NOMO-1 treated with DMSO at 0.1 percent for 48 hours (cell line): ENCODE measurements around the gene KIAA1958.

ENCODE experiments used
- DNase-seq: peaks from one replicate; lab custom pipeline; 2025; ENCODE audit not compliant: unreplicated experiment; lab: John Stamatoyannopoulos, UW

KIAA1958 gene, protein sequence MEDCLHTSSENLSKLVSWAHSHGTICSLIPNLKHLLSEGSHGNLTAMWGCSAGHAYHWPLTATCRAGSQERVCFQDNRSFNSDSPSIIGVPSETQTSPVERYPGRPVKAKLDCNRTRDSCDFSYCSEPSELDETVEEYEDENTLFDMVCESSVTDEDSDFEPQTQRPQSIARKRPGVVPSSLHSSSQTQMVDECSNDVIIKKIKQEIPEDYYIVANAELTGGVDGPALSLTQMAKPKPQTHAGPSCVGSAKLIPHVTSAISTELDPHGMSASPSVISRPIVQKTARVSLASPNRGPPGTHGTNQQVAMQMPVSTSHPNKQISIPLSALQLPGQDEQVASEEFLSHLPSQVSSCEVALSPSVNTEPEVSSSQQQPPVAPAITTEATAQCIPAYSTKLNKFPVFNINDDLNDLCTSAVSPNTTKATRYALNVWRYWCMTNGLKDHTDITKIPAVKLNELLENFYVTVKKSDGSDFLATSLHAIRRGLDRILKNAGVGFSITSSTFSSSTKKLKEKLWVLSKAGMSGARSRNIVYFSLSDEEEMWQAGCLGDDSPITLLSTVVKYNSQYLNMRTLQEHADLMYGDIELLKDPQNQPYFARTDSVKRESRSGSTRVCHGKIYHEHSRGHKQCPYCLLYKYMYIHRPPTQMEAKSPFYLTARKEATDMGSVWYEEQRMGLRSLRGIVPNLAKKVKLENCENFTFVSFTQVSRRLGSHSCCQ

DNA sequence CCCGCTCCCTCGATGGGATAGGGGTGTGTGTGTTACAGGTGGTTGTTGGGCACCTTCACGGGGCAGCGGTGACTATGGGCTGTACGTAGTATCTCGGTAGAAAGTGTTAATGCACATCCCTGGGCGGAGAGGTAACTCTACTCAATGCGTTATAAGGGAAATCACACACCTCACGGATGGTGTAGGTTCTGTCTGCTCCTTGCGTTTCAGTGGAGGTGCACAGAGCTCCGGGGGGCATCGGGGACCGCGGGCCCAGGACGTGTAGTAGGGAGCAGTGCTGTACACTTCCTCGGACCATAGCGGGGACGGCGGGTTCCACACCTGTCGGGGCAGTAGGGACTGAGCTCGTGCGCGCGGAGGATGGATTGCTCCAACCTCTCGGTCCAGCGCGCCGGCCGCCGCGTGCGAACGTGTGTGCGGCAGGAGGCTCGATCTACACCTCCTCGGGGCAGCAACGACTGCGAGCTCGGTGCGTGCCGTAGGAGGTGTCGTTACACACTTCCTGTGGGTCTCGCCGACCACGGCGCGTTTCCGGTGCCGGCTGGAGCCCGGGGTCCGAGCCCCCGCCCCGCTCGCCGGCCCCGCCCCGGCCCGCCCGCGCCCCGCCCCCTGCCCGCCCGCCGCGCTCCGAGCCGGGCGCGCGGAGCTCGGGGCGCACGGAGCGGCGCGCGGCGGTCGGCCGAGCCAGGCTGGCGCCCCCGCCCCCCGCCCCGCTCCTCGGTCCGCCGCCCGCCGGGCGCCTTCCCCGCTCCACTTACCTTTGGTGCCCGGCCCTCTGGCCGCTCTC is at the start of gene KIAA1958:
Gene KIAA1958 (plus strand): TSS at position 607 of the 787 bp plus-strand sequence. CDS start 87,254 bp downstream, outside the sequence.
- DNase-seq: peak; percentile 75

DNA sequence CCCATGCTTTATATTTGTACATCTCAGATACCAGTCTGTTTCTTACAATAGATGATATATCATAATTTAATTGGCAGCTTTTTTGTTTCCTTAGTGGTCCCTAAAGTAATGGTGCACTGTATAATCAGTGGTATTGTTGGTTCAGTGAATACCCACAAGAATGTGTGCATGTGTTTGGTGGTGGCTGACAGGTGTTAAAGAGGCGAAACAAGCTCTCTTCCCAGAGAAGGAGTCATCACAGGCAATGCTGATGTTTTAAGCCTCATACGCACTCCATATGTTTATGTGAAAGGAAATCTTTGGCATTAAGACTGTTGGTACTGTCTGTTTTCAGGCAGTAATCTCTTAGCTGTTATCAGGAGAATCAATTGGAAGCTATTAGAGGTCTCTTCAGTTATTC is 49.2 kb upstream of the KIAA1958 start:
- DNase-seq: no peak

DNA sequence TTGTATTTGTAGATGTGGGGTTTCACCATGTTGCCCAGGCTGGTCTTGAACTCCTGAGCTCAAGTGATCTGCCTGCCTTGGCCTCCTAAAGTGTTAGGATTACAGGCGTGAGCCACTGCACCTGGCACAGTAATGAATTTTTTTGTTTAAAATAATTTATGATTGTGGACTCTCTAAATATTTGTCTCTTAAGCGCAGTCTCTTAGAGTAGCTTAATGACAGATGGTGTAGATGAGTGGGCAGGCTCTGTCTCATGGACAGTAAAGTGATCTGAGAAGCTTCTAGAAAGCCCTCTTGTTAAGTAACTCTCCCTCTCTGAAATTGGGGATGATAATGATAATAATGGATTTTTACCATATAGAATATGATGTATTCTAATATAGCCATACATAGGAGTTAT is 47.5 kb upstream of the KIAA1958 start:
- DNase-seq: no peak

DNA sequence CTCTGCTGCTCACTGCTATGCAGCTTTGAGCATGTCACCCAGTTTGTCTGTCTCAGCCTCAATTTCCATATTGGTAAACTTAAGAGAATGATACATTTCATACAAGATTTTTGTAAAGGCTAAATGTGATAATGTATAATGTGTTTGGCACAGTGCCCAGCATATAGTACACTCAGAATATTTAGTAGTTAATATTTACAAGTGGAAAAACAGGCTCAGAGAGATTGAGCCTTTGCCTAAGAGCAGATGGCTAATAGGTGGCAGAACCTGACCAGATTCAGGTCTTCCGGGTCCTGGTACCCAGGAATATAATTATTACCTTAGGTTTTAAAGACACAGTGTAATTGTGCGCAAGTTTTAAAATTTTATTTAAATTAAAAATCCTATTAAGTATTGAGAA is 46.8 kb upstream of the KIAA1958 start:
- no peak for DNase-seq

DNA sequence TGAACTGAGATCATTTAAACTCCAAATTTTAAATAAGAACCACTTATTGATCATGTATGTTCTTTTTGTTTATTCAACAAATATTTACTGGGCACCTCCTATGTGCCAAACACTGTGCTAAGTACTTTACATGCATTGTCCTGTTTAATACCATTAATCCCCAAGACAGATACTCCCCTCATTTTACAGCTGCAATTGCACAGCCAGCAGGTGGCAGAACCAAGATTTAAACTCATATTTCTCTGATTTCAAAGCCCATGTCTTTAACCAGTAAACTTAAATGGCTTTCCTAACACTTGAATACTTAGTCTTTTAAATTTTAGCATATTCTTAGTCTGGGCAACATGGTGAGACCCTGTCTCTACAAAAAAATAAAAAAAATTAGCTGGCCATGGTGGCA is 43.4 kb upstream of the KIAA1958 start:
- DNase-seq: peak; percentile 29

DNA sequence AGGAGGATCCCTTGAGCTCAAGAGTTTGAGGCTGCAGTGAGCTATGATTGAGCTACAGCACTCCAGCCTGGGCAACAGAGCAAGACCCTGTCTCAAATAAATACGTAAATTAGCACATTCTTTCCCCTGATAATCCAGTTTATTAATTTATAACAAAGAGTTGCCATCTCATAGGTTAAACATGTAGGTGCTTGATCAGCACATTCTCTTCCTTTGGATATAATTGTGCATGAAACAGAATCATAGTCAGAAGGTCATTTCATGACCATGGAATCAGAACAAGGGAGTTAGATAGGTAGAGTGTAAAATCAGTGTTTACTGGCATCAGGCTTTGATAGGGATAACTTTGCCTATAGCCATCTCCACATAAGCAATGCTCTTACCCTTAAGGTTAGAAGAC is 43.0 kb upstream of the KIAA1958 start:
- DNase-seq: no peak

DNA sequence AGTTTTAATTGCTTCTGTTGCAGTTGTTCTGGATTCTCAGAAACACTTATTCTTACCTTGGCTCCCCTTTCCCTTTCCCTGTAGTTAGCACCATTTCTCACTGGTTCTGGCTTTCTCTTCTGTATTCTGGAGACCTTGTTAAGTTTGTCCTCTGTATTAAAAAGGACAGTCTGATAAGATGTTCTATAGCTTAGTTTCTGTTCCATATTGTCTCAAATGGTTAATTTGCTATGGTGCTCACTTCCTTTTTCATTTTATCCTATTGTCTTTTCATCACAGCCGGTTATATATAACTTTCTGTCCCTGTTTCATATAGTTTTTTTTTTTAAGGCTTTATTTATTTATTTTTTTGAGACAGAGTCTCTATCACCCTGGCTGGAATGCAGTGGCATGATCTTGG is 41.4 kb upstream of the KIAA1958 start:
- peak; percentile 57 for DNase-seq

DNA sequence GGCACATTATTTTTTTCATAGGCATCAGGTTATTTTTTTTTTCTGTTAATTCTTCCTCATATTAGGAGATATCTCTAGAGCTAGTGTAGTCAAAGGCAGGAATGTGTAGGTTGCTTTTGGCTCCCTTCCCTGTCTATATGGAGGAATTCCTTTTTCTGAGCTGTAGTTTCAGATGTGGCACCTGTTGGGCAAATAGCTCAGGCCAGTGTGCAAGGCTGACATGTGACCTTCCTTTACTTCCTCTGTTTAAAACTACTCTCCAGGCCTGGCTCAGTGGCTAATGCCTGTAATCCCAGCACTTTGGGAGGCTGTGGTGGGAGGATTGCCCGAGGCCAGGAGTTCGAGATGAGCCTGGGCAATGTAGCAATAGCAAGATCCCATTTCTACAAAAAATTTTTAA is 40.5 kb upstream of the KIAA1958 start:
- DNase-seq: peak; percentile 7

DNA sequence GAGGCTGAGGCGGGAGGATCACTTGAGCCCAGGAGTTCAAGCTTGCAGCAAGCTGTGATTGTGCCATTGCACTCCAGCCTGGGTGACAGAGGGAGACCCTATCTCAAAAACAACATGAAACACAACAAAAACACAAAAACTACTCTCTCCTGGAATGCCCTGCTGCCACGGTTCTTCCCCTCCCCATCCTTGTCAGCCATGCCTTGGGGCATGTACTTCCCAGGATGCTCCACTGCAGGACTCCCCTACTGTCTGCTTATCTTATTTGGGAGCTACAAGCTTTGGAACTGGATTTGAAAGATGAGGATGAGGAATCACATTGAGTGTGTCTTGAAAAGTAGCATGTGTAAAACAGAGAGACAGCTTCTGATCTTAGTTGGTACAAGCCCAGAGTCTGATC is 40.1 kb upstream of the KIAA1958 start:
- DNase-seq: no peak

DNA sequence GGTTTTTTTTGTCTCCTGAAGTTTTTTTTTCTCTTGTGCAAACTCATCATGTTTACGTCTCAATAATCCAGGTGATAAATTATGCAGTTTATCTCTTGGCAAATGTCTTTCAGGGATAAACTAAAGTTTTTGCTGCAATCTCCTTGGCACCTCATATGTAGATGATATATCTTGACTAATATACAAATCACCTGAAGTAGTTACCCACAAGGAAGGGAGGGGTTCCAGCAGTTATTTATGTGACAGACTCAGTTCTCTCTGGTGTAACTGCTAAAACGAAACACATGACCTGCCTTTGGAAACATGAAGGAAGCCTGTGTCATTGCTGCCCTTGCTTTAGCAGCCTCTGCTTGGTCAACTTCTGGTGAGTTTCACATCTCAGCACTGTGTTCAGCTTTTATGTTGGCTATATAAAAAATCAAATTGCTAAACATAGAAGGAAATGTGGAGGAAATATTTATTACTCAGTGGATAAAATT is 39.3 kb upstream of the KIAA1958 start:
- DNase-seq: peak; percentile 80

DNA sequence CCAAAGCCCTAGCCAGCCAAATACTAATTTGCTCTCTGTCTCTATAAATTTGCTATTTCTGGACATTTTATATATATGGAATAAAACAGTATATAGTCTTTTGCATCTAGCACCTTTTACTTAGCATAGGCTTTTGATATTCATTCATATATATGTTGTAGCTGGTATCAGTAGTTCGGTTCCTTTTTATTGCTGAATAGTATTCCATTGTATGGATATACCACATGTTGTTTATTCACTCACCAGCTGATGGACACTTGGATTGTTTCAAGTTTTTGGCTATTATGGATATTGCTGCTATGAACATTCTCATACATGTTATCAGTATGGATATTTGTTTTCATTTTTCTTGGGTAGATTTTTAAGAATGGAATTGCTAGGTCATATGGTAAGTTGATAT is 23.8 kb upstream of the KIAA1958 start:
- DNase-seq: no peak

DNA sequence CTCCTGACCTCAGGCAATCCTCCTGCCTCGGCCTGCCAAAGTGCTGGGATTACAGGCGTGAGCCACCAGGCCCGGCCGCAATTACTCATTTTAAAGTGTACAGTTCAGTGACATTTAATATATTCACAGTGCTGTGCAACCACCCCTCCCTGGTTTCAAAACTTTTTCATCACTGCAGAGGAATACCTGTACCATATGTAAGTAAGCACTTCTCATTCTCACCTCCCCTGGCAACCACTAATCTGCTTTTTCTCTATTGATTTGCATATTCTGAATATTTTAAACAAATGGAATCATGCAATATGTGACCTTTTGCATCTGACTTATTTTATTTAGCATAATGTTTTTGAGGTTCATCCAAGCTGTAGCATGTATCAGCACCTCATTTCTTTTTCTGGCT is 21.3 kb upstream of the KIAA1958 start:
- DNase-seq: no peak

DNA sequence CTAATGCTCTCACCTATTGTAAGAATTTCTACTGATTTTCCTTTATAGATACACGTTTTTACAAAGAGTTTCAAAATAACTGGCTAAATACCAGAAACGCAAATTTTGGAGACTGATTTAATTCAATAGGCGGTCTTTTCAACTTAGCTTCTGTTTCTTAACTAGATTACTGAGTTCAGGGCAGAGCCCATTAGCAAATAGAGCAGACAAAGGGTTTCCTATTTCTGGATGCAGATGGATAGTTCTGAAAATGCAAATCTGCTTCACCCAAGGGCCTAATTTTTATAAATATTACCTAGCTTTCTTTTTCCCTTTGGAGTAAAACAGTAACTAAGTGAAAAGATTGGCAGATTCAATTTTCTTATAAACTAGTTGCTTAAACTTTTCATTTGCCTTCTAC is 13.6 kb upstream of the KIAA1958 start:
- DNase-seq: no peak

DNA sequence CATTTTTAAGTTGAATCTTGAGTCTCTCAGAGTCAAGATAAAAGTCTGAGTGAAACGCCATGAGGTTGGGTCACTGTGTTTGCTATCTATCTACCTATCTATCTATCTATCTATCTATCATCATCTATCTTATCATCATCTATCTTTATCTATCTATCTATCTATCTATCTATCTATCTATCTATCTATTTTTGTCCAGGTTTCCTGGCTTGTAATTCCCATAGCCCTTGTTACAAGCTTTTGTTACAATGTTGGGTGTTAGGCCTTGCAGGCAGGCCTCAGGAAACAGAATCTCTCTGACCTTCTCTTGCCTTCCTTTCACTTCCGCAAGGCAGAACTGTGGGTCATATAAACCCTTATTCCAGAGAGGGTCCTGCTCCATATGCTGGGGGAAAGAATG is 12.6 kb upstream of the KIAA1958 start:
- DNase-seq: no peak

DNA sequence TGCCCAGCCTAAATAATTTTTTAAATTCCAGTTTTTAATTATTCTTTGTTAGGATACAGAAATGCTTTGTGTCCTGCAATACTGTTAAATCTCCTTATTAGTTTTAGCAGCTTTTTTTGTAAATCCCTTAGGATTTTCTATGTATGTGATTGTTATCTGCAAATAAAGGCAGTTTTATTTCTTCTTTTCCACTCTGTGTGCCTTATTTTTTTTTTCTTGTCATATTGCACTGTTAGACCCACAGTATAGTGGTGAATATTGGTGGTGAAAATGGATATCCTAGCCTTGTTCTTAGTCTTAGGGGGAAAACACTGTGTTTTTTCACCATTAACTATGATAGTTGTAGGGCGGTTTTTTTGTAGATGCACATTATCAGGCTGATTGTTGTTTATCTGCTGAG is 11.3 kb upstream of the KIAA1958 start:
- no peak for DNase-seq

DNA sequence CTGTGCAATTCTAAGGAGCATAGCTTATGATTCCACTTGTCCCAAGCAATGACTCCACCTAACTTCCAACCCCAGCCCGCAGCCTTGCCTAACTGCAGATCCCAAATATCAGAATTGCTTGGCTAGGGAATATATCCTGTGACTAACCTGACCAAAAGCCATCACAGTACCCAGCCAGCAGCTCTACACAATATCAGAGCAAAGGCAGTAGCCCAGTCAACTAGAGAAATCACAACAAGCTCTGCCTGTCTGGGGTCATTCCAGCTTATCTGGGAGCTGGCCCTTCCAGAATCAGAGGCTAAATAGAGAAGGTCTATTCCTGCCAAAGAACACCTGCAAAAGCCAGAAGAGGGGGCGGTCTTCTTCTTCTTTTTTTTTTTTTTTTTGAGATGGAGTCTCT is 9.3 kb upstream of the KIAA1958 start:
- DNase-seq: no peak

DNA sequence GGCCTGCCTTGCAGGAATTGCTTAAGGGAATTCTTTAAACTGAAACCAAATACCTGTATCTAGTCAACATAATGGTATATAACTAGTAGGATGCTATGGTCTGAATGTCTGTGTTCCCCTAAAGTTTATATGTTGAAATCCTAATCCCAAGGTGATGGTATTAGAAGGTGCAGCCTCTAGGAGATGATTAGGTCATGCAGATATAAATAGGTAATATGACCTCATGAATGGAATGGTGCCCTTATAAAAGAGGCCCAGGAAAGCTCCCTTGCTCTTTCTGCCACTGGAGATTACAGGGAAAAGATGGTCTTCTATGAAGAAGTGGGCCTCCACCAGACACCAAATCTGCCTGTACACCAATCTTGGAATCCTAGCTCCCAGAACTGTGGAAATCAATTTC is 7.4 kb upstream of the KIAA1958 start:
- DNase-seq: no peak

DNA sequence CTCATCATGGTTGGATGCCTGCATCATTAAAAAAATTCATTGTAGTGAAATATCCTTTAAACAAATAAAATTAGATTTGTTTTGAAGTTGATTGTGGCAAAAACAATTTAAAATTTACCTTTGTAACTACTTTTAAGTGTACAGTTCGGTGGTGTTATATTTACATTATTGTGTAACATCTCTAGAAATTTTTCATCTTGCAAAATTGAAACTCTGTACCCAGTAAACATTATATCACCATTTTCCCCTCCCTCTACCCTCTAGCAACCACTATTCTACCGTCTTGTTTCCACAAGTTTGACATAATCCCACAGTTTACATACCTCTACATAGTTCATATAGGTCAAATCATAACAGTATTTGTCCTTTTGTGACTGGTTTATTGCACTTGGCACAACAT is 2.0 kb upstream of the KIAA1958 start:
- no peak for DNase-seq

DNA sequence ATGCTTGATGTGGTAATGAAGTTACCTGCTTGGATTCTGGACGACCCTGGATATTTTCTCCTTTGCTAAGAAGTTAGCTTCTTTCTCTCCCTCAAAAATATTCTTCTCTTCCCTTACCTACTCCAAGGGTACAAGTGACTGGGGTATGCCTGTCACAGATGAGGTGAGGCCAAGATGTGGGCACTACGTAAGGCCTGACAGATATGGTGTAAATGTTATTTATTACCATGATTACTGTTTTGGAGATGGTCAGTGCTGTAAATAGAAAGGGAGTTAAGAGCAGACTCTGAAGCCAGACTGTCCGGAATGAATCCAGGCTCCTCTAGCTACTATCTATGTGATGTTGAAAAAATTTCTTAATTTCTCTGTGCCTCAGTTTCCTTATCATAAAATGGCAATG is 1.1 kb upstream of the KIAA1958 start:
- no peak for DNase-seq

DNA sequence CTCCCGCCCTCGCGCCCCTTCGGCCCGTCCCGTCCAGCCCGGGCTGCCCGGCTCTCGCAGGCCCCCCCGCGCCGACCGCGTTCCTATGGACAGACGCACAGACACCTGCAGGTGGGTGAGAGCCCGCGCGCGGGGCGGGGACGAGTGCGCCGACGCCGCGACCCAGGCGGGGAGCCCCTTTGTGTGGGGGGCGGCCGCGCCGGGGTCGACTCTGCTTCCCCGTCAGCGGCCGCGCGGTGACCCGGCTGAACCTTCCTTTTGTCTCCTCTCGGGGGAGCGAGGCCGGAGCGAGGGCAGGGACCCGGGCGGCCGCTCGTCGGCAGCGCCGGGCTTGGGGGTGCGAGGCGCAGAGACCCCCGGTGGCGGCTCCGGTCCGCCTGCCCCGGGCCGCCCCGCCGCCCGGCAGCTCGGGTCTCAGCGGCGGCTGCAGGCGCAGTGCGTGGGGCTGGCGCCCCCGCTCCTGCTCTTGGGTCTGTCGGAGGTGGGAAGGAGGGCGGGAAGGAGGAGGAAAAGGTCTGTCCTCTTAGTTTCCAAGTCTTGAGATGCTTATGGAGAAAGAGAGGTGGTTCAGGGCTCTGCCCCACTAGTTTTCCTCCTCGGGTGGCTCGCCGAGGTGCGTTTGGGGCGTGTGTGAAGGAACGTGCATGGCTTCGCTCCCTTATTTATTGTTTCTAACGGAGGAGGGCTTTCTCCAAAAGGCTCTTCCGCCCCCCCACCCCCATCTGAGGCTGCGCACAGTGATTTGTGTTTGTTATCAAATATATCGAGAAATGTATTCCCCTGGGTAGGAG is 576 bp downstream of the KIAA1958 start:
- peak; percentile 24 for DNase-seq

DNA sequence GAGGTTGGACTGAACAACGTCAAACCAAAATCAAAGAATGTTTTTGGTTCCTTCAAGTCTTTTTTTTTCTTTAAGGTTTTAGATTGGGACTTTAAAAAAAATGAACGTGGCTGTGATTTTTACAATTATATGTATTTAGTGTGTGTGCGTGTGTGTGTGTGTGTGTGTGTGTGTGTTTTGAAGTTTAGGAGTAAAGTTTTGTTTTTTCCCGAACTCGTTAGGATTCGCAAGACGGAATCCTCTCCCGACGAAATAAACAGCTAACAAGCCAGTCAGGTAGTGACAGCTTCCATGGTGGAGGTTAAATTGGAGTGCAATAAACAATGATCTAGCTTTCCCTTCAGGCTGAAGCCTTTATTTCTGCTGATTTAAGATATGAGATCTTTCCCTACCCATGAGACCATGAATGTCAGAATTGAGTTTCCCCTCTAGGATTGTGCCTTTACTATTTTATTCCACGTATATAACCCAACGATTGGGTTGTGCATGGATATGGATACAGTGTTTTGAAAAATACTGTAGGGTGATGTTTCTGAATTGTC is 1.2 kb downstream of the KIAA1958 start:
- no peak for DNase-seq
